RPMI8226 (cell line): ENCODE results near the gene PPL.

ENCODE experiments used
- DNase-seq: peaks from one replicate; pipeline ENCODE4 v3.0.0-alpha.2; 2015

PPL gene

DNA sequence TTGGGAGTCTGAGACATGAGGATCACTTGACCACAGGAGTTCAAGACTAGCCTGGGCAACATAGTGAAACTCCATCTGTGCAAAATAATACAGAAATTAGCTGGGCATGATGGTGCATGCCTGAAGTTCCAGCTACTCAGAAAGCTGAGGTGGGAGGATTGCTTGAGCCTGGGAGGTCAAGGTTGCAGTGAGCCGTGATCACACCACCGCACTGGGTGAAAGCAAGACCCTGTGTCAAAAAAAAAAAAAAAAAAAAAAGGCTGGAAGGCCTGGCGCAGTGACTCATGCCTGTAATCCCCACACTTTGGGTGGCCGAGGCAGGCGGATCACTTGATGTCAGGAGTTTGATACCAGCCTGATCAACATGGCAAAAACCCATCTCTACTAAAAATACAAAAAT, 81.6 kb downstream of the PPL start:
- no peak for DNase-seq

DNA sequence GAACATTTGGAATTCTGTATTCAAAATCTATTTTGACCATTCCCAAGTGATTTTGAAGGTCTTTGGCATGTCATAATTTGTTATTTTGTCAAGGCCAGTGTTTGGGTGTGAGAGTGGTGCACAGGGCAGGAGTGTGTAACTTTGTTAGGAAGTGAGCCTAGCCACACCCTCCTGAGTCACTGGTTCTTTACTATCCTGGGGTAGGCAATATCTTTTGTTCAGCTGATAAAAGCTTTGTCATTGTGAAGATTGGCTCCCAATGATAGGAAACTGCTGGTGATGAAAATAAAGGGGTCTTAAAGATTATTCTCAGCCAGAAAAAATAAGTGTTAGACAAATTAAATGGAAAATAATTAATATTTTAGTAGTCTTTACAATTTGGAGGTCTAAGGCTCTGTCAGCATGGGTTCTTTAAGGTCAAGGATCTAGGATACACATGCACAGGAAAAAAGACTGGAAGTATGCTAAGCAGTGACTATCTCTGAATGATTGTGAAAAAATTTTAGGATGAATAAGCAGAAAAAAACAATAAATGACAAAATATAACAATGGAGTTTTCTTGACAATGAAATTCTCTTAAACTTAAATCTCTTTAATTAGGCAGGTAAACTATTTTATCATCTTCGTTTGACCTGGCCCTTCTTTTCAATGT, 84.6 kb downstream of the PPL start:
- no peak for DNase-seq

DNA sequence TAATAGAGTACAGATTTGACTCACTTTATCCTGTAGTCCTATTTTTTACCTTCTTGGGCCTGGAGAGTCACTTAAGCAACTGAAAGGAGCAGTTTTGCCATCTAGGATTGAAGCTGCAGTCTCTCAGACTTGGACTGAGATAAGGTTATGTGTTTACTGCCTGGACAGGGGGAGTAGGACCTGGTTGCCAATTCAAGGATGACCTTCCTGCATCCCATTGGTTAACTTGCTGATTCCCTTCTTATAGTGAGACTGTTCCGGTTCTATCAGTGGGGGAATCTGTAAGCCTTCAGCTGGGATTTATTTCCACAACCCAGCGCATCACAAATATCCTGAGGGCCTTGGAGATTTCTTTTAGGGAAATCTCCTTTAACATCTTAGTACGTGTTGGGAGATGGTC, 86.7 kb downstream of the PPL start:
- no peak for DNase-seq

DNA sequence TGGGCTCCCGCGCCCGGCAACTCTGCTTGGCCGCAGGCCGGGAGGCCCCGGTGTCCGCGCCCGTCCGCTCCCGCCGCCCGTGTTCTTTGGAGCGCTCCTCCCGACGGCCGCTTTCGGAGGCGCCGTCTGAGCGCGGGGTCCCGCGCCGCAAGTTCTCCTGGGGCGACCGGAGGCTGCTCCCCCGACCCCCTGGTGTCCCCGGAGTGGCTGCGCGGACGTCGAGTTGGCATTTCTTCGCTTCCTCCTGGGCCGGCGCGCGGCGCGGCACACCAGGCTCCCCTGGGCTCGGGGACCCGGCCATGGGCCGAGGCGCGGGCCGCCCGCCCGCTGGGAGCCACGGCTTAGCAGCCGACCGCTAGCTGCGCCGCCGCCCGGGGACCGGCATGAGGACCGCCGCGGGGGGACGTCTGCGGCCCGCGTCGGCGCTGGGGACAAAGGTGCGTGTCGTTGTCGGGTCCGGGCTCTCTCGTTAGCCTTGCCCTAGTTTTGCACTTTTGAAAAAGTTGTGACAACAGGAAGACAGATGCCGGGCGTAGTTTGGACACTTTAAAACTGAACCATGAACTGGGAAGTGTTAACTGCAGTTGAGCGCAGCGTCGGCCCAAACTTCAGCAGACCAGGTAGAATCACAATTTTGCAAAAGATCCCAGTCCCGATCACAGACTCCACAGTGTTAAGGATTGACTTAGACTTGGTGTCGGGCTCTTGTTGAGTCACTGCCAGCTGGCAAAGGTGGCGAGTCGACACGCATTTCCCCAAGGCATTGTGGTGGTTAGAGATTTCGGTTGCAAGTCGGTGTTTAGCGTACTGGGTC, 89.0 kb downstream of the PPL start:
- DNase-seq = peak; percentile 67

DNA sequence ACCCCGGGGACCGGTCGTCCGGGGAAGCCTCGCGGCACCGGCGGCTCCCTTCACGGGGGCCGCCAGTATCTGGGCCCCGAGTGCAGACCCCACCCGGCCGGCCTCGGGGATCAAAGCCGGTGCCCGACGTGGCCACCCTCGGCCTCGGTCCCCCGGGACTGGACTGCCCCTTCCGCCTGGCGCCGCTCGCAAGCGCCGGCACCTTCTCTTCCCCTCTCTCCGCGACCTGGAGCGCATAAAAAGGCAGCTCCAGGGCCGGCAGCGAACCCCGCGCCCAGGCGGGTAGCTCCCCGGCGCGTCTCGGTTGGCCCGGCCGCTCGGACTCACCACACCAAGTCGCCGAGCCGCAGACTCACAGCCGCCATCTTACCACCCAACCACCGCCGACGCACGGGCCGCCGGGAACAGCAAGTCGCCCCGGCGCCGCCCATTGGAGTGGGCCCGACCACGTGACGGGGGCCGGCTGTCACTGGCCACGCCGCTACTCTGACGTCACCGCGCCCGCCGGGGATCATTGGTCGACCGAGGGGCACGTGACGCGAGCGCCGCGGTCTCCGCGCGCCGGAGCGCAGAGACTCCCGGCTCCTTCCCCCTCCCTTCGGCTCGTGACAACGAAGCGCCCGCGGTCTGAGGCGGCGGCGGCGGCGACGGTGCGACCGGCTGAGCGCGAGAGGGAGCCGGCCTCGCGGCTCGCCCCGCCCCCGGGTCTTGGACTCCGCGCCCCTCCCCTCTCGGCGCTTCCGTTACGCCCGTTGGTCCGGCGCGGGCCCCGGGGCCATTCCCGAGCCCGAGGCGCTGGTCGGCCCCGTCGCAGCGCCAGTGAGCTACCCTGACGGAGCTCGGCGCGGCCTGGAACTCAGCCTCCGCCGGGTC, 89.8 kb downstream of the PPL start, which contains the start of the genes GLYR1 and UBN1:
TSS of gene GLYR1 (minus strand) at position 388 of the 873 bp plus-strand sequence. CDS start at position 365, 23 bp downstream.
TSS of gene UBN1 (plus strand) at position 581 of the 873 bp plus-strand sequence. CDS start 5,437 bp downstream, outside the sequence.
- DNase-seq = peak; percentile 100

DNA sequence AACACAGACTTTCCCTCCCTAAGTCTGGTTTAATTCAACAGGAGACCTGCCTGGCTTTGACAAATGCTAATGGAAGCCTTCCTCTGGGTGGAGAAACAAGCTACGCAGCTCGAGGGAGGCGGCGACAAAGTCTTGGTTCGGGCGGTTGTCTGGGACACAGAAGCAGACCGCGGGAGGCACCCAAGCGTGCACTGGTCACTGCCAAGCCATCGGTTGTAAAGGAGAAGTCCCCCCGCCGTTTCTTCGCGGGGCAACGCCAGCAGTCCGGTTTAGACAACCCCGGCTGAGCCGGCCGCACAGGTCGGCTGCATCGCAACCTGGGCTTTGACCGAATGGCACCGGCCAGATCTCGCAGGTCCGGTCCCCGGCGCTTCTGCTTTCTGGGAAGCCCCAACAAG, 90.4 kb downstream of the PPL start:
- peak; percentile 67 for DNase-seq

DNA sequence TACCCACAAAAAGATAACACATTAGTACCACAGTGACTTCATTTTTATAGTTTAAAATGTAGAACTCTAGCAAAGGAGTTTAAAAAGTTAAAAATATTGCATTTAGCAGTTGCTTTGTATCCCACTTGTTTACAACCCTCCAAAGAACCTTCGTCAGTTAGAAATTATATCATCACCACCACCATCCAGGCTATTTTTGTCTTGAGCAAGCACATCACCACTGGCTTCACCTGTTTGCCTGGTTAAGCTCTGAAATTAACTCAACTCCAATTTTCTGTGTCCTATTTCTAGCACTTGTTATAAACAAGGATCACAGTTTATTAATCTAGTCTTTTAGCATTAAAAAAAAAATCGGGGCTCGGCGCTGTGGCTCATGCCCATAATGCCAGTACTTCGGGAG, 96.0 kb downstream of the PPL start:
- DNase-seq = no peak

DNA sequence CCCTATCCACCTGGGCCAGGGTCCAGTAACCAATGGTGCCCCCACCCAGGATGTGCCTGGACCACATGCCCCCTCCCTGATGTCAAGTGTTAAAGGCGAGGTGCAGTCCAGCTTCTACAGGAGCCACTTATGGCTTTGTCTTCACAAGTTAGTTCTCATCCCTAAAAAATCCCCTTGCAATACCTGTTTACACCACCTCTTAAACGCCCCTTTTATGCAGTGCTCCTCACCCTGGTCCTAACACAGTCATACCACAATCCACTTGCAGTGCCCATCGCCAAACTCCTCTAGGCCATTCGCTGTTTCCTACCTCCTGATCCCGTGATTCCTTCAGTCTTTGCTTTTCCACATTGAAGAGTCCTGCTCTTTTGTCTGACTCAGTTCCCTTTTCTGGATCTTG, 97.0 kb downstream of the PPL start:
- DNase-seq = no peak

DNA sequence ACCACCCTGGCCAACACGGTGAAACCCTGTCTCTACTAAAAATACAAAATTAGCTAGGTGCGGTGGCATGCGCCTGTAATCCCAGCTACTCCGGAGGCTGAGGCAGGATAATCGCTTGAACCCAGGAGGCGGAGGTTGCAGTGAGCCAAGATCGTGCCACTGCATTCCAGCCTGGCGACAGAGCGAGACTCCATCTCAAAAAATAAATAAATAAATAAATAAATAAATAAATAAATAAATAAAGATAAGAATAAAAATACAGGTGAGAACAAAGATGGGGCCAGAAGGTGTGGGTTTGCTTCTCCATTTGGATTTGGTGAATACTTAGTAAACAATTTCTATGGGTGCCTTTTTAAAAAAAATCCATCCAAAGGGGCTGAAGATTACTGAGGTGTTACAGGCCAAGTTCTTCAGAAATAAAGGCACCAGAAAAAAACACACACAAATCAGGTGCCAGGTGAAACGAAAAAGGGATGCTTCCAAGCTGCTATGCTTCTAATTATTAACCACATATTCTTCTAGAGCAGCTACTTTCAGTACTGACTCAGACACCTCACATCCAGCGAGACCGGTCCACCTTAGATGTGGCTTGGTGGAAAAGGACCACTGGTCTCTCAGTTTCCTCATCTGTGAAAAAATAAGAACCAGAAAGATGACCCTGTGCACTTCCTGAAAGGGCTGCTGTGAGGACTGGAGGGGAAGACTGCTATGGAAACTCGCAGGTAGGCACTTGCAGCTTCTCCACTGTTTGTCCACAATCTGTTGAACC, 99.0 kb downstream of the PPL start:
- no peak for DNase-seq

DNA sequence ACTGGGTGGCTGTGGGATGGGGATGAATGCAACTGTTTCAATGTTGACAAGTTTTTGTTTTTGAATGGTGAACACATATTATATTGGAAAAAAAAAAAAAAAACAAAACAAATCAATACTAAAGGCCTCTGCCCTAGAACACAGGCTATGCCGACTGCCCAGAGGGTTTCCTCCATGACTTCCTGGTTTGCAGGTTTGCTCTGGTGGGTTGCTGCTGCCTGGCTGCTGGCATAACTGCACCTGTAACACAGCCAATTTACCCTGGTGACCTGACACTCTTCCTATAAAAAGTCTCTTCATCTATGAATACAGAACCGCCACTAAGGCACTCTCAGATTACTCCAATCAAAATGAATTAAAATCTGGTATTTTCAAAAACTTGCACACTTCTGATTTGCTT, 100.2 kb downstream of the PPL start:
- DNase-seq = no peak

DNA sequence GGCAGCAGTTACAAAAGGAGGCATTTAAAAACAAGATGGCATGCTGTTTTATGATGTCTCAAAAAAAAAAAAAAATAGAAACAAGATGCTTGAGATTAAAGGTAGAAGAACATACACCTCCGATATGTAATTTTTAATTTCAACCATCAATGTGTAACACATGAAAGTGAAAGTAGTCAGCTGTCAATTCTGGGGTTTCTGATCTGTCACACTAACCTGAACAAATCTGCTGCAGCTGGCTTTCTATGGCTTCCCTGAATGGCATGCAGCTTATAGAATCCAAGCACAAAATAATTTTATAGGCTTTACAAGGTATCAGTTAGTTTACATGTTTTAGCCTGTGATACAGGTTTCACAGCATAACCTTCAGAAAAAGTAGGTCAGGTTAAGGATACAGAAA, 103.4 kb downstream of the PPL start:
- DNase-seq = no peak

DNA sequence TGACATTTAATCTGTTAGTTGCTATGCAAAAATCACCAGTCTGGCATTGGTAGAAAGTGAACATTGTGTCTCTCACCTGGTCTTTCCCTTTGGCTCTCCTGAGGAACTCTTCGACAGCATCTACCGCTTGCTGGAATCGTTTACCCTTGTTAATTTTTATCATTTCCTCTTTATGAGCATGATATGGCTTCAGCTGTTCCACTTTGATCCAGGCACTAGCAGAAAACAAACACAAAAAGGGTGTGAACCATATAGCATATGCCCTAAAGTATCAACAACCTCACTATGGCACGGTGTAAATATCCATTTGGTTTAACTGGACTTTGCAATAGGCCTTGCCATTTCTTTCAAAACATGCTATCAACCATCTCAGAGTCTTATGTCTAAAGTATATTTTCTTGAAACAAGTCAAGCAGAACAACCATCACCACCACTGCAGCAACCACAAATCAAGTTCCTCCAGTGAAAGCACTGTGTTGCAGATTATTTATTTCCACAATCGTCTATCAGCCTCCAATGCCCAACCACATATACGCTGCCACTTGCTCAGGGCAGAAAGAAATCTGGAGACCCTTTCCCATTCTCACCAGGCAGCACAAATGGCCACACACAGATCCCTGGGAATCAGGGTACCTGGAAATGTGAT, 104.1 kb downstream of the PPL start:
- DNase-seq = no peak
